ENCODE measurements around the gene CCNDBP1.
"Not testable (repeated sequence)": the region's sequence is repeated elsewhere in the genome, so short reads cannot be mapped to it uniquely, and the experiment has no call there.

CCNDBP1 gene

GRCh38 chr15:43150191-43150929 lies 34.8 kb upstream of the CCNDBP1 start:
- TF ChIP-seq, protein P1, sequence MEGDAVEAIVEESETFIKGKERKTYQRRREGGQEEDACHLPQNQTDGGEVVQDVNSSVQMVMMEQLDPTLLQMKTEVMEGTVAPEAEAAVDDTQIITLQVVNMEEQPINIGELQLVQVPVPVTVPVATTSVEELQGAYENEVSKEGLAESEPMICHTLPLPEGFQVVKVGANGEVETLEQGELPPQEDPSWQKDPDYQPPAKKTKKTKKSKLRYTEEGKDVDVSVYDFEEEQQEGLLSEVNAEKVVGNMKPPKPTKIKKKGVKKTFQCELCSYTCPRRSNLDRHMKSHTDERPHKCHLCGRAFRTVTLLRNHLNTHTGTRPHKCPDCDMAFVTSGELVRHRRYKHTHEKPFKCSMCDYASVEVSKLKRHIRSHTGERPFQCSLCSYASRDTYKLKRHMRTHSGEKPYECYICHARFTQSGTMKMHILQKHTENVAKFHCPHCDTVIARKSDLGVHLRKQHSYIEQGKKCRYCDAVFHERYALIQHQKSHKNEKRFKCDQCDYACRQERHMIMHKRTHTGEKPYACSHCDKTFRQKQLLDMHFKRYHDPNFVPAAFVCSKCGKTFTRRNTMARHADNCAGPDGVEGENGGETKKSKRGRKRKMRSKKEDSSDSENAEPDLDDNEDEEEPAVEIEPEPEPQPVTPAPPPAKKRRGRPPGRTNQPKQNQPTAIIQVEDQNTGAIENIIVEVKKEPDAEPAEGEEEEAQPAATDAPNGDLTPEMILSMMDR (IDR thresholded peaks at IDR 0.05), result no peak
- no peak overlapping the region for H3K4me3 ChIP-seq (ENCODE audit: low read depth, low read length)
- H3K27me3 ChIP-seq (ENCODE audit: control insufficient read depth, insufficient read depth, low read length), result no peaks in the 10 kb centered on the region
- no peaks in the 10 kb centered on the region for H3K79me2 ChIP-seq
- H3K9ac ChIP-seq, result no peak overlapping the region
- H3K27ac ChIP-seq, result no peak overlapping the region
- no peaks in the 10 kb centered on the region for H3K9me3 ChIP-seq (ENCODE audit: control insufficient read depth, low read length)
- no peak overlapping the region for H3K4me2 ChIP-seq (ENCODE audit: low read length)
- no peak overlapping the region for H2AFZ ChIP-seq
- H3K4me1 ChIP-seq, result no peaks in the 10 kb centered on the region
- no peaks in the 10 kb centered on the region for H3K36me3 ChIP-seq (ENCODE audit: control insufficient read depth, insufficient read depth, low read length)

DNA sequence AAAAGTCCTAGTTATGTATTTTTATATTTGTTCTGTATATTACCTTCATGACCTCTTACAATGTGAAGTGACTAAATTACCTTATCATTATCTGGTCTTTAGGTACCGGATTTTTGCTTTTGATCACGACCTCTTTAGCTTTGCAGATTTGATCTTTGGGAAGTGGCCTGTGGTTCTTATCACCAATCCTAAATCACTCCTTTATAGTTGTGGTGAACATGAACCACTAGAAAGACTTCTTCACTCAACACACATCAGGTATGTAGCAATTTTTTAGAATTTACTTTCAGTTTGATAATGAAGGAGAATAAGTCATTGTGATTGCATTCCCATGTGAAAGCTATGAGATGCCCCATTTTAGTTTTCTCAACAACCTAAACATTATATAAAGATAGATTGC lies 33.5 kb upstream of the CCNDBP1 start:
- Histone ChIP-seq H3K27ac (no peak overlapping the region), H3K9me3 (ENCODE audit: control insufficient read depth, low read length) (no peaks in the 10 kb centered on the region), H3K4me3 (ENCODE audit: low read depth, low read length) (no peak overlapping the region), H3K79me2 (no peaks in the 10 kb centered on the region), H3K9ac (no peak overlapping the region), H3K4me1 (no peaks in the 10 kb centered on the region), H3K36me3 (ENCODE audit: control insufficient read depth, insufficient read depth, low read length) (no peaks in the 10 kb centered on the region), H3K4me2 (ENCODE audit: low read length) (no peak overlapping the region), H3K27me3 (ENCODE audit: control insufficient read depth, insufficient read depth, low read length) (no peaks in the 10 kb centered on the region), H2AFZ (no peak overlapping the region)
- TF ChIP-seq, protein P1 (IDR thresholded peaks at IDR 0.05), result no peak

DNA sequence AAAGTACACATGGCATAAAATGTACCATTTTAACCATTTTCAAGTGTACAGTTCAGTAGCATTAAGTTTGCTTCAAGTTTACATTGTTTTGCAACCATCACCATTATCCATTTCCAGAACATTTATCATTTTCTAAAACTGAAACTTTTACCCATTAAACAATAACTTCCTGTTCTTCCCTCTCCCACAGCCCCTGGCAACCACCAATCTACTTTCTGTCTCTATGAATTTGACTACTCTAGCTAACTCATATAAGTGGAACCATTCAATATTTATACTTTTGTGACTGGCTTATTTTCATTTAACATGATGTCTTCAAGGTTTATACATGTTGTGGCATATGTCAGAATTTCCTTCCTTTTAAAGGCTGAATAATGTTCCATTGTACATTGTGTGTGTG lies 31.9 kb upstream of the CCNDBP1 start:
- Histone ChIP-seq H3K36me3 (ENCODE audit: control insufficient read depth, insufficient read depth, low read length) (no peaks in the 10 kb centered on the region), H3K27ac (no peak overlapping the region), H2AFZ (no peak overlapping the region), H3K4me1 (no peaks in the 10 kb centered on the region), H3K79me2 (no peaks in the 10 kb centered on the region), H3K4me3 (ENCODE audit: low read depth, low read length) (no peak overlapping the region), H3K4me2 (ENCODE audit: low read length) (no peak overlapping the region), H3K27me3 (ENCODE audit: control insufficient read depth, insufficient read depth, low read length) (no peaks in the 10 kb centered on the region), H3K9ac (no peak overlapping the region), H3K9me3 (ENCODE audit: control insufficient read depth, low read length) (no peaks in the 10 kb centered on the region)
- TF ChIP-seq, protein P1 (IDR thresholded peaks at IDR 0.05), result no peak

DNA sequence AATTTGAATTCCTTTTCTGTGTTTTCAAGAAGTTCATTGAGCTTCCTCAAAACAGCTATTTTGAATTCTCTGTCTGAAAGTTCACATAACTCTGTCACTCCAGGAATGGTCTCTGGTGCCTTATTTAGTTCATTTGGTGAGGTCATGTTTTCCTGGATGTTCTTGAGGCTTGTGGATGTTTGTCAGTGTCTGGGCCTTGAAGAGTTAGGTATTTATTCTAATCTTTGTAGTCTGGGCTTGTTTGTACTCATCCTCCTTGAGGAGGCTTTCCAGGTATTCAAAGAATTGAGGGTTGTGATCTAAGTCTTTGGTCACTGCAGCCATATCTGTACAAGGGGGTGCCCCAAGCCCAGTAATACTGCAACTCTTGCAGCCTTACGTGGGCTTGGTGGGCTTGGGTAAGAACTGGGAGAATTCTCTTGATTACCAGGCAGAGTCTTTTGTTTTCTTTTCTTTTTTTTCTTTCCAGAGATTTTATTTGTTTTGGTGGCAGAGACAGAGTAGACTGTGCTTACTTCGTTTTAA lies 19.3 kb upstream of the CCNDBP1 start:
- TF ChIP-seq, protein P1 (IDR thresholded peaks at IDR 0.05), result no peak
- Histone ChIP-seq H3K4me1 (no peaks in the 10 kb centered on the region), H3K4me2 (ENCODE audit: low read length) (no peak overlapping the region), H3K27ac (no peak overlapping the region), H3K27me3 (ENCODE audit: control insufficient read depth, insufficient read depth, low read length) (no peaks in the 10 kb centered on the region), H3K4me3 (ENCODE audit: low read depth, low read length) (no peak overlapping the region), H3K79me2 (no peaks in the 10 kb centered on the region), H3K9ac (no peak overlapping the region), H3K36me3 (ENCODE audit: control insufficient read depth, insufficient read depth, low read length) (no peaks in the 10 kb centered on the region), H3K9me3 (ENCODE audit: control insufficient read depth, low read length) (no peaks in the 10 kb centered on the region), H2AFZ (no peak overlapping the region)

- H3K4me2 ChIP-seq (ENCODE audit: low read length); H3K4me3 ChIP-seq (ENCODE audit: low read depth, low read length); H3K9ac ChIP-seq; H2AFZ ChIP-seq; H3K27ac ChIP-seq; H3K27me3 ChIP-seq (ENCODE audit: control insufficient read depth, insufficient read depth, low read length); H3K4me1 ChIP-seq; H3K79me2 ChIP-seq; H3K9me3 ChIP-seq (ENCODE audit: control insufficient read depth, low read length); H3K36me3 ChIP-seq (ENCODE audit: control insufficient read depth, insufficient read depth, low read length): not testable (repeated sequence)
Observed at GRCh38 chr15:43167261-43167660, 17.9 kb upstream of the CCNDBP1 start.
